Astrocyte (in vitro differentiated cells and primary cell): Measurements from ENCODE around the gene ARID4B. TPM values are rescaled to one million over a fixed set of nuclear protein-coding genes. Genes with fewer than 3 reads are reported as not detected.
A peak's percentile ranks its signal among the peaks of the same experiment; 100 is the strongest.

Source experiments
- DNase-seq: peaks from one replicate; pipeline ENCODE4 v3.0.0-alpha.2; 2010; ENCODE audit warnings: low read depth
- FAIRE-seq: peaks from 2 replicates; lab custom pipeline; 2011; peaks lifted over from hg19 to GRCh38; lab: Jason Lieb, UNC
- H2AFZ ChIP-seq: 2 replicates; pipeline ENCODE4 v1.6.0; 2012; ENCODE audit warnings: low read depth, low read length, inconsistent platforms
- H3K27ac ChIP-seq: 2 replicates; pipeline ENCODE4 v1.5.1; 2011; ENCODE audit warnings: low read depth, low read length, inconsistent platforms
- H3K27me3 ChIP-seq: 2 replicates; pipeline ENCODE4 v1.6.0; 2011; ENCODE audit warnings: low read length, inconsistent platforms; ENCODE audit not compliant: insufficient read depth
- H3K36me3 ChIP-seq: 2 replicates; pipeline ENCODE4 v1.5.1; 2011; ENCODE audit warnings: low read length, inconsistent platforms; ENCODE audit not compliant: insufficient read depth
- H3K4me1 ChIP-seq: 2 replicates; pipeline ENCODE4 v1.5.1; 2011; ENCODE audit warnings: low read length, inconsistent platforms; ENCODE audit not compliant: insufficient read depth
- H3K4me2 ChIP-seq: 2 replicates; pipeline ENCODE4 v1.6.0; 2012; ENCODE audit warnings: low read length, inconsistent platforms
- H3K4me3 ChIP-seq: 2 replicates; pipeline ENCODE4 v1.5.1; 2011; ENCODE audit warnings: low read depth, mild to moderate bottlenecking, low read length, inconsistent platforms; ENCODE audit not compliant: insufficient read depth
- H3K79me2 ChIP-seq: 2 replicates; pipeline ENCODE4 v1.6.0; 2012; ENCODE audit warnings: mild to moderate bottlenecking, low read length, inconsistent platforms; ENCODE audit not compliant: insufficient read depth
- H3K9ac ChIP-seq: 2 replicates; pipeline ENCODE4 v1.6.0; 2012; ENCODE audit warnings: mild to moderate bottlenecking, low read length, inconsistent platforms
- H3K9me3 ChIP-seq: 2 replicates; pipeline ENCODE4 v1.5.1; 2012; ENCODE audit warnings: low read depth, mild to moderate bottlenecking, low read length, inconsistent platforms; ENCODE audit not compliant: insufficient read depth
- H4K20me1 ChIP-seq: 2 replicates; pipeline ENCODE4 v1.6.0; 2012; ENCODE audit warnings: low read length, inconsistent platforms; ENCODE audit not compliant: insufficient read depth
- H3K27ac Mint-ChIP-seq: one replicate; pipeline ENCODE4 v1.8.0; 2021; ENCODE audit warnings: mild to moderate bottlenecking, mixed read lengths; ENCODE audit not compliant: unreplicated experiment
- H3K27me3 Mint-ChIP-seq: one replicate; pipeline ENCODE4 v1.8.0; 2021; ENCODE audit warnings: low read depth, mixed read lengths; ENCODE audit not compliant: unreplicated experiment
- H3K36me3 Mint-ChIP-seq: one replicate; pipeline ENCODE4 v1.8.0; 2021; ENCODE audit warnings: low read depth, mixed read lengths; ENCODE audit not compliant: unreplicated experiment
- H3K4me1 Mint-ChIP-seq: one replicate; pipeline ENCODE4 v1.8.0; 2021; ENCODE audit warnings: low read depth, mixed read lengths; ENCODE audit not compliant: unreplicated experiment
- H3K4me3 Mint-ChIP-seq: one replicate; pipeline ENCODE4 v1.8.0; 2021; ENCODE audit warnings: mild to moderate bottlenecking, moderate library complexity, mixed read lengths; ENCODE audit not compliant: unreplicated experiment
- H3K9me3 Mint-ChIP-seq: one replicate; pipeline ENCODE4 v1.8.0; 2021; ENCODE audit warnings: mild to moderate bottlenecking, mixed read lengths; ENCODE audit not compliant: unreplicated experiment
- CTCF ChIP-seq: IDR thresholded peaks from 2 replicates; pipeline ENCODE4 v1.5.1; 2011; ENCODE audit warnings: low read depth, mild to moderate bottlenecking, inconsistent platforms, low read length, moderate library complexity; ENCODE audit not compliant: insufficient read depth
- EZH2 ChIP-seq: IDR thresholded peaks from 2 replicates; pipeline ENCODE4 v1.6.1; 2012; ENCODE audit warnings: mild to moderate bottlenecking, low read length, inconsistent platforms; ENCODE audit not compliant: insufficient read depth
- total RNA-seq: library from RNA; stranded (reverse); gene quantifications from 2 replicates; pipeline ENCODE4 v1.2.1, GENCODE V29; 2021

ARID4B gene
- total RNA-seq, 1 donor from 2014 or later = 38.6 TPM

- Histone ChIP-seq H3K9ac (no peak overlapping the region), H3K4me3 (no peak overlapping the region), H3K27ac (no peak overlapping the region), H3K79me2 (peaks cover 84% of the 10 kb centered on the region), H4K20me1 (peaks cover 80% of the 10 kb centered on the region), H3K36me3 (no peaks in the 10 kb centered on the region), H3K4me1 (no peaks in the 10 kb centered on the region), H3K4me2 (no peak overlapping the region), H3K9me3 (no peaks in the 10 kb centered on the region), H3K27me3 (no peaks in the 10 kb centered on the region), H2AFZ (no peak overlapping the region)
- FAIRE-seq (no peak), DNase-seq (peak; percentile 32)
- Mint-ChIP-seq H3K4me3 (no peak overlapping the region), H3K36me3 (peaks cover 5% of the 10 kb centered on the region), H3K27ac (no peak overlapping the region), H3K9me3 (no peaks in the 10 kb centered on the region), H3K4me1 (peaks cover 6% of the 10 kb centered on the region), H3K27me3 (no peaks in the 10 kb centered on the region)
- TF ChIP-seq EZH2 (no peak), CTCF (no peak)
These were observed 23.2 kb downstream of the ARID4B start for GRCh38 chr1:235304549-235305451.

GRCh38 chr1:235302143-235302542 is 25.8 kb downstream of the ARID4B start:
- no peaks in the 10 kb centered on the region for H3K36me3 ChIP-seq
- DNase-seq = no peak
- Mint-ChIP-seq H3K27me3 (no peaks in the 10 kb centered on the region), H3K27ac (no peak overlapping the region), H3K9me3 (no peaks in the 10 kb centered on the region), H3K36me3 (peaks cover 5% of the 10 kb centered on the region), H3K4me1 (peaks cover 17% of the 10 kb centered on the region), H3K4me3 (no peak overlapping the region)
- TF ChIP-seq CTCF (no peak), EZH2 (no peak)
- H3K79me2 ChIP-seq = peaks cover 98% of the 10 kb centered on the region
- no peaks in the 10 kb centered on the region for H3K9me3 ChIP-seq
- H3K27me3 ChIP-seq = no peaks in the 10 kb centered on the region
- H3K27ac ChIP-seq = no peak overlapping the region
- H3K4me3 ChIP-seq = no peak overlapping the region
- no peak for FAIRE-seq
- no peak overlapping the region for H3K9ac ChIP-seq
- peaks cover 3% of the 10 kb centered on the region for H3K4me1 ChIP-seq
- peaks cover 93% of the 10 kb centered on the region for H4K20me1 ChIP-seq
- H2AFZ ChIP-seq = no peak overlapping the region
- no peak overlapping the region for H3K4me2 ChIP-seq
